Left lung (tissue), 10 donors: ENCODE data around the gene MAP3K5. TPM values are rescaled to one million over a fixed set of nuclear protein-coding genes. Genes with fewer than 3 reads are reported as not detected.
"Not testable (repeated sequence)": the region's sequence is repeated elsewhere in the genome, so short reads cannot be mapped to it uniquely, and the experiment has no call there.

Experiments
- ATAC-seq: fragments of 200-7000 bp; cut with Tn5 transposase; one replicate; pipeline ENCODE4 v1.9.1; 2020; ENCODE audit warnings: moderate library complexity
- DNase-seq, 4 donors: peaks; one replicate each; pipeline ENCODE4 v3.0.0-alpha.2; 2013 to 2020
- H3K27ac ChIP-seq, 2 donors: fragments of 200-600 bp; sonication (generic) in 1 of 2; one replicate each; pipeline versions ENCODE4 v1.5.0 to v1.8.0; 2020 to 2021
- H3K27me3 ChIP-seq, 2 donors: fragments of 200-600 bp; sonication (generic) in 1 of 2; one replicate each; pipeline versions ENCODE4 v1.5.0 to v1.8.0; 2020 to 2021
- H3K36me3 ChIP-seq, 2 donors: fragments of 200-600 bp; sonication (generic) in 1 of 2; one replicate each; pipeline versions ENCODE4 v1.5.0 to v1.8.0; 2020 to 2021
- H3K4me1 ChIP-seq, 2 donors: fragments of 200-600 bp; one replicate each; pipeline ENCODE4 v1.8.0; 2021
- H3K4me3 ChIP-seq, 2 donors: fragments of 200-600 bp; sonication (generic) in 1 of 2; one replicate each; pipeline versions ENCODE4 v1.5.0 to v1.8.0; 2020 to 2021; ENCODE audit warnings: mild to moderate bottlenecking in 1 of 2
- H3K9me3 ChIP-seq, 2 donors: fragments of 200-600 bp; sonication (generic) in 1 of 2; one replicate each; pipeline versions ENCODE4 v1.5.0 to v1.8.0; 2020 to 2021
- intact Hi-C, 2 donors: fragments of 100-400 bp; cut with DNase I; formaldehyde crosslinking; loops; one replicate each; pipeline versions ENCODE4 v1.11.2 to v1.14.2; 2022
- polyA plus RNA-seq, 6 donors: library from polyadenylated mRNA; unstranded; fragments of 120-200 nt; gene quantifications; one replicate each; pipeline ENCODE4 v1.2.1, GENCODE V29; 2013; ENCODE audit not compliant: insufficient read length in 6 of 6
- total RNA-seq, 2 donors: library from RNA; stranded (reverse); fragmentation: NEBNext Ultra II Directional; extraction: Animal tissue kit (Norgen Biotek cat#: 25700); gene quantifications; one replicate each; pipeline ENCODE4 v1.2.1, GENCODE V29; 2021
- TF ChIP-seq, protein P1 (sequence below), 2 donors: fragments of 200-600 bp; sonication (generic) in 1 of 2; IDR thresholded peaks; one replicate each; pipeline versions ENCODE4 v1.5.0 to v1.8.0; 2021; ENCODE audit warnings: antibody characterized with exemption in 2 of 2
- donor health status: DM: no; HTN: yes; CAD: no.
- donor health status: DM: no; HTN: no; CAD: no.

Gene MAP3K5
- total and polyA plus RNA-seq, 8 donors: 6.3 to 27.7 (median 7.2) TPM

DNA sequence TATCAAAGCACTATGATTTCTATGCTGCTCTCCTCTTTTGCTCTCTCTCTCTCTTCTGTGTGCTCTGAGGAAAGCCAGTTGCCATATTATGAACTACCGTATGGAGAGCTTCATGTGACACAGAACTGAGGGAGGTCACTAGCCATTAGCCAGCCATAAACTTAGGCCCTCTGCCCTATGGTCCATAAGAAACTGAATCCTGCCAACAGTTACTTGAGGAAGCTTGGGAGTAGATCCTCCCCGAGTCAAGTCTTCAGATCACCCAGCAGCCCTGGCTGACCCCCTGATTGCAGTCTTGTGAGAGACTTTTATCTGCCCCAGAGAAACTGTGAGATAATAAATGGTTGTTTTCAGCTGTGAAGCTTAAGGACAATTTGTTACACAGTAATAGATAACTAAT is 24.4 kb upstream of the MAP3K5 start:
- Histone ChIP-seq H3K4me3 (no peak overlapping the region), H3K9me3 (no peaks in the 10 kb centered on the region), H3K4me1 (peaks cover 0 to 1% of the 10 kb centered on the region in 2 donors), H3K36me3 (no peaks in the 10 kb centered on the region), H3K27me3 (no peaks in the 10 kb centered on the region), H3K27ac (no peak overlapping the region)
- peak in 2 of 4 donors; percentile 43 to 59 for DNase-seq
- ATAC-seq: no peak
- intact Hi-C loops: no loop called here
- TF ChIP-seq, protein P1, sequence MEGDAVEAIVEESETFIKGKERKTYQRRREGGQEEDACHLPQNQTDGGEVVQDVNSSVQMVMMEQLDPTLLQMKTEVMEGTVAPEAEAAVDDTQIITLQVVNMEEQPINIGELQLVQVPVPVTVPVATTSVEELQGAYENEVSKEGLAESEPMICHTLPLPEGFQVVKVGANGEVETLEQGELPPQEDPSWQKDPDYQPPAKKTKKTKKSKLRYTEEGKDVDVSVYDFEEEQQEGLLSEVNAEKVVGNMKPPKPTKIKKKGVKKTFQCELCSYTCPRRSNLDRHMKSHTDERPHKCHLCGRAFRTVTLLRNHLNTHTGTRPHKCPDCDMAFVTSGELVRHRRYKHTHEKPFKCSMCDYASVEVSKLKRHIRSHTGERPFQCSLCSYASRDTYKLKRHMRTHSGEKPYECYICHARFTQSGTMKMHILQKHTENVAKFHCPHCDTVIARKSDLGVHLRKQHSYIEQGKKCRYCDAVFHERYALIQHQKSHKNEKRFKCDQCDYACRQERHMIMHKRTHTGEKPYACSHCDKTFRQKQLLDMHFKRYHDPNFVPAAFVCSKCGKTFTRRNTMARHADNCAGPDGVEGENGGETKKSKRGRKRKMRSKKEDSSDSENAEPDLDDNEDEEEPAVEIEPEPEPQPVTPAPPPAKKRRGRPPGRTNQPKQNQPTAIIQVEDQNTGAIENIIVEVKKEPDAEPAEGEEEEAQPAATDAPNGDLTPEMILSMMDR (IDR thresholded peaks at IDR 0.05): no peak

DNA sequence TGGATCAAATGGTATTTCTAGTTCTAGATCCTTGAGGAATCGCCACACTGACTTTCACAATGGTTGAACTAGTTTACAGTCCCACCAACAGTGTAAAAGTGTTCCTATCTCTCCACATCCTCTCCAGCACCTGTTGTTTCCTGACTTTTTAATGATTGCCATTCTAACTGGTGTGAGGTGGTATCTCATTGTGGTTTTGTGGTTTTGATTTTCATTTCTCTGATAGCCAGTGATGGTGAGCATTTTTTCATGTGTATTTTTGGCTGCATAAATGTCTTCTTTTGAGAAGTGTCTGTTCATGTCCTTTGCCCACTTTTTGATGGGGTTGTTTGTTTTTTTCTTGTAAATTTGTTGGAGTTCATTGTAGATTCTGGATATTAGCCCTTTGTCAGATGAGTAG is 23.3 kb upstream of the MAP3K5 start:
- ATAC-seq, H3K27me3 ChIP-seq, intact Hi-C loops, H3K4me3 ChIP-seq, H3K36me3 ChIP-seq, H3K4me1 ChIP-seq, H3K27ac ChIP-seq, DNase-seq, H3K9me3 ChIP-seq: not testable (repeated sequence)

GRCh38 chr6:136812174-136812573 is 19.9 kb upstream of the MAP3K5 start:
- H3K36me3 ChIP-seq: no peaks in the 10 kb centered on the region
- H3K9me3 ChIP-seq: no peaks in the 10 kb centered on the region
- intact Hi-C loops: no loop called here
- no peak for DNase-seq
- H3K4me1 ChIP-seq: no peaks in the 10 kb centered on the region
- H3K4me3 ChIP-seq: no peak overlapping the region
- TF ChIP-seq, protein P1 (IDR thresholded peaks at IDR 0.05): no peak
- H3K27me3 ChIP-seq: no peaks in the 10 kb centered on the region
- no peak overlapping the region for H3K27ac ChIP-seq
- ATAC-seq: no peak

DNA sequence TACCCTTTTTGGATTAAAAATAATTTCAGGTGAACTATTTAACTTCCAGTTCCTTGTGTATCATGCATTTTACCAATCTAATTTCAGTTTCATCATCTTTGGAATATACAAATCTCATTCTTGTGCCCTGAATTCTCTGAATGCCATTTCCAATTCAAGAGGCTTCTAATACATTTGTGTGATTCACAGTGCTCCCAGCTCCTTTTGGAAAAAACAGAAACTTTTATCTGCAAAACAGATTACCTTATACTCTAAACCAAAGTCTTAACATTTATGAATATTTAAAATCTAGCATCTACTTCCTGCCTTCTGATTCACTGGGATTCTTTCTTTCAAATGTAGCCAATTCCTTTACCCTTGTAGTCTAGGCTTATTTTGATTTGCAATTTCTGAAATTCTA is 19.0 kb upstream of the MAP3K5 start:
- Histone ChIP-seq H3K4me3 (no peak overlapping the region), H3K9me3 (no peaks in the 10 kb centered on the region), H3K4me1 (no peaks in the 10 kb centered on the region), H3K27ac (no peak overlapping the region), H3K36me3 (no peaks in the 10 kb centered on the region), H3K27me3 (no peaks in the 10 kb centered on the region)
- TF ChIP-seq, protein P1 (IDR thresholded peaks at IDR 0.05): no peak
- intact Hi-C loops: no loop called here
- DNase-seq (no peak), ATAC-seq (no peak)

DNA sequence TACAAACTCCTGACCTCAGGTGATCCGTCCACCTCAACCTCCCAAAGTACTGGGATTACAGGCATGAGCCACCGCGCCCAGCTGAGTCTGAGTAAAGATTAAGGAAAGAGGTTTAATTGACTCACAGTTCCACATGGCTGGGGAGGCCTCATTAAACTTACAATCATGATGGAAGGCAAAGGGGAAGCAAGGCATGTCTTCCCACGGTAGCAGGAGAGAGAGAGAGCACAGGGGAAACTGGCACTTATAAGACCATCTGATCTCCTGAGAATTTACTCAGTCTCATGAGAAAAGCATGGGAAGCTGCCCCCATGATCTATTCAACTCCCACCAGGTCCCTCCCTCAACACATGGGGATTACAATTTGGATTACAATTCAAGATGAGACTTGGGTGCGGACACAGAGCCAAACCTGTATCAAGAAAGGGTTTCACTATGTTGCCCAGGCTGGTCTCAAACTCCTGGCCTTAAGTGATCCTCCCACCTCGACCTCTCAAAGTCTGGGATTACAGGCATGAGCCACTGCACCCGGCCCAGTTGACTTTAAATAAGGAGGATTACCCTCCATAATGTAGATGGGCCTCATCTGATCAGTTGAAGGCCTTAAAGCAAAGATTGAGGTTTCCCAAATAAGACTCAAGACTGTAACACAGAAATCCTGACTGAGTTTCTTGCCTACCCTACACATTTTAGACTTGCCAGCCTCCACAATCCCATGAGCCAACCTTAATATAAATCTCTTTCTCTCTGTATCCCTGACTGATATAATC is 17.0 kb upstream of the MAP3K5 start:
- TF ChIP-seq, protein P1 (IDR thresholded peaks at IDR 0.05): no peak
- Histone ChIP-seq H3K27me3 (no peaks in the 10 kb centered on the region), H3K36me3 (no peaks in the 10 kb centered on the region), H3K27ac (no peak overlapping the region), H3K9me3 (no peaks in the 10 kb centered on the region), H3K4me3 (no peak overlapping the region), H3K4me1 (no peaks in the 10 kb centered on the region)
- intact Hi-C loops: no loop called here
- no peak for ATAC-seq
- no peak for DNase-seq

GRCh38 chr6:136803608-136804007 is 11.3 kb upstream of the MAP3K5 start:
- no peak overlapping the region for H3K4me3 ChIP-seq
- H3K4me1 ChIP-seq: no peaks in the 10 kb centered on the region
- H3K27ac ChIP-seq: no peak overlapping the region
- no peak for ATAC-seq
- H3K27me3 ChIP-seq: no peaks in the 10 kb centered on the region
- no peaks in the 10 kb centered on the region for H3K36me3 ChIP-seq
- no peaks in the 10 kb centered on the region for H3K9me3 ChIP-seq
- no peak for DNase-seq
- intact Hi-C loops: no loop called here
- TF ChIP-seq, protein P1 (IDR thresholded peaks at IDR 0.05): no peak
